Measurements from ENCODE around the gene PIK3CB. TPM values are rescaled to one million over a fixed set of nuclear protein-coding genes. Genes with fewer than 3 reads are reported as not detected.

Gene PIK3CB
- total RNA-seq, 2 donors from 2014 or later: 43.4 to 51.5 TPM

DNA sequence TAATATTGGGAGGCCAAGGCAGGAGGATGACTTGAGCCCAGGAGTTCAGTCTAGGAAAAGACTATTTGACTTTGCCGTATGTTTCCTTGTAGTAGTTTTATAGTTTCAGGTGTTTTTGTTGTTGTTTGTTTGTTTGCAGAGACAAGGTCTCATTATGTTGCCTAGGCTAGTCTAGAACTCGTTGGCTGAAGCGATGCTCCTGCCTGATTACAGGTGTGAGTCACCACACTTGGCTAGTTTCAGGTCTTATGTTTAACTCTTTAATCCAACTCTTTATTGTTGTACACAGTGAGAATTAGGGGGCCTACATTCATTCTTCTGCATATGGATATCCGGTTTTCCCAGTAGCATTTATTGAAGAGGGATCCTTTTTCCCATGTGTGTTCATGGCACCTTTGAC is 194.2 kb downstream of the PIK3CB start:
- Histone ChIP-seq H3K27me3 (no peaks in the 10 kb centered on the region), H3K4me3 (no peak overlapping the region), H3K36me3 (no peaks in the 10 kb centered on the region), H3K27ac (no peak overlapping the region), H3K9me3 (no peaks in the 10 kb centered on the region), H3K9ac (ENCODE audit: low read depth in 2 of 2, low read length in 2 of 2) (no peak overlapping the region), H3K4me1 (no peaks in the 10 kb centered on the region)
- DNase-seq: no peak
- TF ChIP-seq, protein P1, sequence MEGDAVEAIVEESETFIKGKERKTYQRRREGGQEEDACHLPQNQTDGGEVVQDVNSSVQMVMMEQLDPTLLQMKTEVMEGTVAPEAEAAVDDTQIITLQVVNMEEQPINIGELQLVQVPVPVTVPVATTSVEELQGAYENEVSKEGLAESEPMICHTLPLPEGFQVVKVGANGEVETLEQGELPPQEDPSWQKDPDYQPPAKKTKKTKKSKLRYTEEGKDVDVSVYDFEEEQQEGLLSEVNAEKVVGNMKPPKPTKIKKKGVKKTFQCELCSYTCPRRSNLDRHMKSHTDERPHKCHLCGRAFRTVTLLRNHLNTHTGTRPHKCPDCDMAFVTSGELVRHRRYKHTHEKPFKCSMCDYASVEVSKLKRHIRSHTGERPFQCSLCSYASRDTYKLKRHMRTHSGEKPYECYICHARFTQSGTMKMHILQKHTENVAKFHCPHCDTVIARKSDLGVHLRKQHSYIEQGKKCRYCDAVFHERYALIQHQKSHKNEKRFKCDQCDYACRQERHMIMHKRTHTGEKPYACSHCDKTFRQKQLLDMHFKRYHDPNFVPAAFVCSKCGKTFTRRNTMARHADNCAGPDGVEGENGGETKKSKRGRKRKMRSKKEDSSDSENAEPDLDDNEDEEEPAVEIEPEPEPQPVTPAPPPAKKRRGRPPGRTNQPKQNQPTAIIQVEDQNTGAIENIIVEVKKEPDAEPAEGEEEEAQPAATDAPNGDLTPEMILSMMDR (IDR thresholded peaks at IDR 0.05): no peak
- intact Hi-C loops (cut with DNase I): no loop called here

DNA sequence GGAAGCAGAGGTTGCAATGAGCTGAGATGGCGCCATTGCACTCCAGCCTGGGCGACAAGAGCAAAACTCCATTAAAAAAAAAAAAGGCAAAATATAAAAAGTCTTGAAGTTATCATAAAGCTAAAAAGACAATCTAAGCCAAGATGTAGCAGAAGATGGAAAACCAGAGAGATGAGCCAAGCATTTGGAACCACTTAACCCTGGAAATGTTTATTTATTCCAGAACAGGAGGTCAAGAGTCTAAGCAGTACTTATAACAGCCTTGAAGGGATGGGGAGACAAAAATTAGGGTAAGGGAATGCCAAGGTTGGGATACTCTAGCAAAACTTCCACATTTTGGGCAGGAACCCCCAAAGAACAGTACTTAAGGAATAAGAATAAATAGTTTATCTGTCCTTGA is 196.1 kb downstream of the PIK3CB start:
- DNase-seq: no peak
- Histone ChIP-seq H3K9ac (ENCODE audit: low read depth in 2 of 2, low read length in 2 of 2) (no peak overlapping the region), H3K27me3 (no peaks in the 10 kb centered on the region), H3K4me1 (no peaks in the 10 kb centered on the region), H3K4me3 (no peak overlapping the region), H3K36me3 (no peaks in the 10 kb centered on the region), H3K9me3 (no peaks in the 10 kb centered on the region), H3K27ac (no peak overlapping the region)
- intact Hi-C loops (cut with DNase I): no loop called here
- TF ChIP-seq, protein P1 (IDR thresholded peaks at IDR 0.05): no peak

DNA sequence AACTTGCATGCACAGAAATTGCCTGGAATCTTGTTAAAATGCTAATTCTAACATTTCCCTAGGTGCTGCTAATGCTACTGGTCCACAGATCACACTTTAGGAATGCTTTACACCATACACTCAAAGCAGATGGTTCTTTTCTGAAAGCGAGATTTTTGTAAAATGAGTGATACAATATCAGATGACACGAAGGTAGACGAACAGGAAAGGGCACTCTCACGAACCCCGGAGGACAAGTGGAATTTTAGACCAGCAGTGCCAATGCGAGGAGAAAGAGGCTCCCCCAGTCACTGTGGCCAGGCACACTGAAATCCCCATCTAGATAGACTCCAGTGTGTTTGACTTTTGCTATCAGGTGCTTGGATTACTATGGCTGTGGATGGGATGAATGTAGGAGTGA is 205.2 kb downstream of the PIK3CB start:
- H3K9me3 ChIP-seq: no peaks in the 10 kb centered on the region
- DNase-seq: no peak
- no peaks in the 10 kb centered on the region for H3K27me3 ChIP-seq
- no peak overlapping the region for H3K27ac ChIP-seq
- H3K9ac ChIP-seq (ENCODE audit: low read depth in 2 of 2, low read length in 2 of 2): no peak overlapping the region
- H3K36me3 ChIP-seq: no peaks in the 10 kb centered on the region
- intact Hi-C loops (cut with DNase I): no loop called here
- TF ChIP-seq, protein P1 (IDR thresholded peaks at IDR 0.05): no peak
- H3K4me1 ChIP-seq: no peaks in the 10 kb centered on the region
- H3K4me3 ChIP-seq: no peak overlapping the region

DNA sequence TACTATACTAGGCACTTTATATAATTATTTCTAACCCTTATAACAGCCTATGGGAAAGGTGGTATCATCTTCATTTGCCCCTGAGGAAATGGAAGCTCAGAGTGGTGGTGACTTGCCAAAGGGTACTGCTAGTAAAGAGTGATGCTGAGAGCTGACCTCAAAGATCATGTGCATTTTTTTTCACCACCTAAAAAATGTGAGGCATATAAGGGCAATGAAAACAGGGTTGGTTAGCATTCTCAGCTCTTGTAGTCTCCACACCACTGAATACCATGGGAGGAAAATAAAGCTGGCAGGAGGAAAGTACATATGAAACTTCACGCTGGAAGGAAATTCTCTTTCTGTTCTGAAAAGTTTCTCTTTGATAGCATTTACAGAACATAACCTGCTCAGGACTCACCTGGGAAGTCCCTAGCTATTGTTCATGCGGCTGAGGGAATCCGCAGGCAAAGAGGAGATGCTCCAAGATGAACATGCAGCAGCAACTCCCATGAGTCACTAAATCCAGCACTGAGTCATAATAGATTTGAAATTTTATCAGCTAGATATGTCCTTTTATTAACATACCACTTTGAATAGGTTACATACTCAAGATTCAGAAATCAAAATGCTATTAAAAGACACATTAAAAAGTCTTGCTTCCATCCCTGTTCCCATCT is 208.9 kb downstream of the PIK3CB start:
- Histone ChIP-seq H3K4me1 (no peaks in the 10 kb centered on the region), H3K27me3 (no peaks in the 10 kb centered on the region), H3K27ac (no peak overlapping the region), H3K9ac (ENCODE audit: low read depth in 2 of 2, low read length in 2 of 2) (no peak overlapping the region), H3K9me3 (no peaks in the 10 kb centered on the region), H3K4me3 (no peak overlapping the region), H3K36me3 (no peaks in the 10 kb centered on the region)
- DNase-seq: no peak
- TF ChIP-seq, protein P1 (IDR thresholded peaks at IDR 0.05): no peak
- intact Hi-C loops (cut with DNase I): no loop called here

DNA sequence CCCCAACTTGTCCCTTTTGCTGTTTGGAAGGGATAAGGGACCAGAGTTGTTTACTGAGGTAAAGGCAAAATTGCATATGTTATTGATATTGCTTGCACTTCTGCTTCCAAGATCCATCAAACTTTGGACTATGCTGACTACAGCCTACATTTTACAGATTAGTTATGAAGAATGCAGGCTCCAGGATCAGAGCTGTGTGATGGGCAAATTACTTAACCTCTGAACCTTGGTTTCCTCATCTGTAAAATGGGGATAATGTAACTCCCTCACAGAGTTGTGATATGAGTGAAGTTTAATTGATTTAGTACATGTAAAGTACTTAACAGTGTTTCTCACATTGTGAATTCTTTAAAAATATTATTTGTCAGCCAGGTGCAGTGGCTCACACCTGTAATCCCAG is 210.2 kb downstream of the PIK3CB start:
- Histone ChIP-seq H3K9ac (ENCODE audit: low read depth in 2 of 2, low read length in 2 of 2) (no peak overlapping the region), H3K27me3 (no peaks in the 10 kb centered on the region), H3K36me3 (no peaks in the 10 kb centered on the region), H3K4me1 (no peaks in the 10 kb centered on the region), H3K9me3 (no peaks in the 10 kb centered on the region), H3K4me3 (no peak overlapping the region), H3K27ac (no peak overlapping the region)
- intact Hi-C loops (cut with DNase I): no loop called here
- no peak for DNase-seq
- TF ChIP-seq, protein P1 (IDR thresholded peaks at IDR 0.05): no peak

All from colonic mucosa (tissue), 4 donors.